Activated CD4-positive, alpha-beta T cell treated with anti-CD3 and anti-CD28 coated beads, Interleukin-2, amount 10 ng/mL, durations not matched to agents 7 days and 5 days (primary cell): Measurements from ENCODE around the gene SSH2. TPM values are rescaled to one million over a fixed set of nuclear protein-coding genes. Genes with fewer than 3 reads are reported as not detected.
"Not testable (repeated sequence)": the region's sequence is repeated elsewhere in the genome, so short reads cannot be mapped to it uniquely, and the experiment has no call there.

Experiments used
- CTCF ChIA-PET: fragments of 350-600 bp; sonication (Branson Sonifier 250); formaldehyde crosslinking; loops from one replicate; lab custom pipeline; 2021; ENCODE audit warnings: antibody characterized with exemption; lab: Charles Lee
- POLR2A ChIA-PET: fragments of 350-600 bp; sonication (Branson Sonifier 250); formaldehyde crosslinking; loops from one replicate; lab custom pipeline; 2021; ENCODE audit warnings: antibody characterized with exemption; lab: Charles Lee
- DNase-seq: peaks from one replicate; pipeline ENCODE4 v3.0.0-alpha.2; 2020
- H3K27ac Mint-ChIP-seq: one replicate; pipeline ENCODE4 v1.8.0; 2021; ENCODE audit warnings: mild to moderate bottlenecking, moderate library complexity, mixed read lengths
- H3K27me3 Mint-ChIP-seq: one replicate; pipeline ENCODE4 v1.8.0; 2021; ENCODE audit warnings: mixed read lengths
- H3K36me3 Mint-ChIP-seq: one replicate; pipeline ENCODE4 v1.8.0; 2021; ENCODE audit warnings: low read depth, mixed read lengths
- H3K4me1 Mint-ChIP-seq: one replicate; pipeline ENCODE4 v1.8.0; 2021; ENCODE audit warnings: mixed read lengths
- H3K4me3 Mint-ChIP-seq: one replicate; pipeline ENCODE4 v1.8.0; 2021; ENCODE audit warnings: mild to moderate bottlenecking, moderate library complexity, mixed read lengths
- H3K9me3 Mint-ChIP-seq: one replicate; pipeline ENCODE4 v1.8.0; 2021; ENCODE audit warnings: mixed read lengths
- total RNA-seq, 2 experiments: library from RNA; stranded (reverse); gene quantifications; one replicate each; pipeline ENCODE4 v1.2.3, GENCODE V29; 2021

The SSH2 gene
- total RNA-seq, 2 experiments from 2014 or later: 72.5 to 74.2 TPM

GRCh38 chr17:29864123-29864522 is 65.9 kb downstream of the SSH2 start:
- CTCF ChIA-PET: not testable (repeated sequence)

GRCh38 chr17:29862951-29863350 is 67.1 kb downstream of the SSH2 start:
- H3K9me3 Mint-ChIP-seq: peaks cover 5% of the 10 kb centered on the region
- CTCF ChIA-PET: no interaction called here
- H3K36me3 Mint-ChIP-seq: peaks cover 6% of the 10 kb centered on the region
- H3K27me3 Mint-ChIP-seq: no peaks in the 10 kb centered on the region
- H3K27ac Mint-ChIP-seq: no peak overlapping the region
- no peak overlapping the region for H3K4me3 Mint-ChIP-seq
- H3K4me1 Mint-ChIP-seq: peaks cover 10% of the 10 kb centered on the region
- POLR2A ChIA-PET: no interaction called here
- DNase-seq: no peak

More at GRCh38 chr17:29864123-29864522, 65.9 kb downstream of the SSH2 start:
- H3K36me3 Mint-ChIP-seq, DNase-seq, H3K4me3 Mint-ChIP-seq, POLR2A ChIA-PET, H3K27ac Mint-ChIP-seq, H3K9me3 Mint-ChIP-seq, H3K27me3 Mint-ChIP-seq: not testable (repeated sequence)
- peaks cover 12% of the 10 kb centered on the region for H3K4me1 Mint-ChIP-seq

GRCh38 chr17:29862127-29862526 is 67.9 kb downstream of the SSH2 start:
- Mint-ChIP-seq H3K27ac (no peak overlapping the region), H3K4me3 (no peak overlapping the region), H3K4me1 (peaks cover 5% of the 10 kb centered on the region), H3K9me3 (peaks cover 9% of the 10 kb centered on the region), H3K27me3 (no peaks in the 10 kb centered on the region), H3K36me3 (peaks cover 6% of the 10 kb centered on the region)
- DNase-seq: no peak
- CTCF ChIA-PET: interaction anchor here (1.1 kb wide), 1 partner anchor 10 kb away, joined by 4 read pairs; no protein-coding TSS in a partner anchor
- POLR2A ChIA-PET: no interaction called here

GRCh38 chr17:29859445-29859844 is 70.6 kb downstream of the SSH2 start:
- H3K36me3 Mint-ChIP-seq: peaks cover 12% of the 10 kb centered on the region
- H3K4me3 Mint-ChIP-seq, H3K27me3 Mint-ChIP-seq, CTCF ChIA-PET, POLR2A ChIA-PET, DNase-seq, H3K4me1 Mint-ChIP-seq, H3K27ac Mint-ChIP-seq: not testable (repeated sequence)
- peaks cover 13% of the 10 kb centered on the region for H3K9me3 Mint-ChIP-seq

GRCh38 chr17:29857823-29858222 is 72.2 kb downstream of the SSH2 start:
- Mint-ChIP-seq H3K4me3 (no peak overlapping the region), H3K36me3 (peaks cover 10% of the 10 kb centered on the region), H3K27ac (no peak overlapping the region), H3K27me3 (no peaks in the 10 kb centered on the region), H3K9me3 (peaks cover 13% of the 10 kb centered on the region), H3K4me1 (peaks cover 7% of the 10 kb centered on the region)
- POLR2A ChIA-PET: no interaction called here
- no peak for DNase-seq
- CTCF ChIA-PET: no interaction called here

GRCh38 chr17:29857105-29857504 is 72.9 kb downstream of the SSH2 start:
- H3K27ac Mint-ChIP-seq, H3K27me3 Mint-ChIP-seq, CTCF ChIA-PET, POLR2A ChIA-PET, H3K4me1 Mint-ChIP-seq, DNase-seq, H3K4me3 Mint-ChIP-seq: not testable (repeated sequence)
- Mint-ChIP-seq H3K36me3 (peaks cover 11% of the 10 kb centered on the region), H3K9me3 (peaks cover 13% of the 10 kb centered on the region)

- Mint-ChIP-seq H3K9me3 (peaks cover 13% of the 10 kb centered on the region), H3K36me3 (peaks cover 11% of the 10 kb centered on the region), H3K27ac (no peak overlapping the region), H3K4me1 (peaks cover 8% of the 10 kb centered on the region), H3K4me3 (no peak overlapping the region), H3K27me3 (no peaks in the 10 kb centered on the region)
- CTCF ChIA-PET: no interaction called here
- POLR2A ChIA-PET: no interaction called here
- DNase-seq: no peak
Observed at GRCh38 chr17:29855686-29856085, 74.3 kb downstream of the SSH2 start.

GRCh38 chr17:29848737-29849136 is 81.3 kb downstream of the SSH2 start:
- no peak overlapping the region for H3K4me3 Mint-ChIP-seq
- H3K27ac Mint-ChIP-seq: no peak overlapping the region
- POLR2A ChIA-PET: no interaction called here
- no peak for DNase-seq
- H3K4me1 Mint-ChIP-seq: peaks cover 1% of the 10 kb centered on the region
- peaks cover 2% of the 10 kb centered on the region for H3K36me3 Mint-ChIP-seq
- no peaks in the 10 kb centered on the region for H3K27me3 Mint-ChIP-seq
- H3K9me3 Mint-ChIP-seq: no peaks in the 10 kb centered on the region
- CTCF ChIA-PET: interaction anchor here (1.2 kb wide), 1 partner anchor 21 kb away, joined by 4 read pairs; no protein-coding TSS in a partner anchor

- Mint-ChIP-seq H3K27ac (no peak overlapping the region), H3K4me1 (peaks cover 1% of the 10 kb centered on the region), H3K4me3 (no peak overlapping the region), H3K9me3 (no peaks in the 10 kb centered on the region), H3K36me3 (peaks cover under 1% of the 10 kb centered on the region), H3K27me3 (no peaks in the 10 kb centered on the region)
- DNase-seq: no peak
- POLR2A ChIA-PET: no interaction called here
- CTCF ChIA-PET: interaction anchor here (0.5 to 1.7 kb wide), 2 partner anchors 19 to 1121 kb away, joined by 3 read pairs; no protein-coding TSS in a partner anchor
Observed at GRCh38 chr17:29847527-29848400, 82.3 kb downstream of the SSH2 start.

- POLR2A ChIA-PET: no interaction called here
- Mint-ChIP-seq H3K4me1 (no peaks in the 10 kb centered on the region), H3K36me3 (no peaks in the 10 kb centered on the region), H3K27me3 (no peaks in the 10 kb centered on the region), H3K27ac (no peak overlapping the region), H3K4me3 (no peak overlapping the region), H3K9me3 (no peaks in the 10 kb centered on the region)
- CTCF ChIA-PET: interaction anchor here (0.5 to 1.7 kb wide), 2 partner anchors 20 to 1121 kb away, joined by 3 read pairs; no protein-coding TSS in a partner anchor
- DNase-seq: no peak
Observed at GRCh38 chr17:29847118-29847517, 82.9 kb downstream of the SSH2 start.

GRCh38 chr17:29846298-29846697 is 83.7 kb downstream of the SSH2 start:
- no peak overlapping the region for H3K27ac Mint-ChIP-seq
- H3K27me3 Mint-ChIP-seq: no peaks in the 10 kb centered on the region
- CTCF ChIA-PET: interaction anchor here (1.7 kb wide), 1 partner anchor 20 kb away, joined by 3 read pairs; no protein-coding TSS in a partner anchor
- H3K9me3 Mint-ChIP-seq: no peaks in the 10 kb centered on the region
- DNase-seq: no peak
- H3K4me3 Mint-ChIP-seq: no peak overlapping the region
- POLR2A ChIA-PET: no interaction called here
- no peaks in the 10 kb centered on the region for H3K4me1 Mint-ChIP-seq
- H3K36me3 Mint-ChIP-seq: no peaks in the 10 kb centered on the region

- Mint-ChIP-seq H3K4me1 (no peaks in the 10 kb centered on the region), H3K9me3 (no peaks in the 10 kb centered on the region), H3K27ac (no peak overlapping the region), H3K4me3 (no peak overlapping the region), H3K27me3 (no peaks in the 10 kb centered on the region), H3K36me3 (no peaks in the 10 kb centered on the region)
- ChIA-PET CTCF (interaction anchor here (0.6 kb wide), 2 partner anchors 17 to 81 kb away, joined by 3 read pairs; no protein-coding TSS in a partner anchor), POLR2A (no interaction called here)
- no peak for DNase-seq
Observed at GRCh38 chr17:29844339-29845048, 85.5 kb downstream of the SSH2 start.

GRCh38 chr17:29840884-29841283 is 89.1 kb downstream of the SSH2 start:
- Mint-ChIP-seq H3K36me3 (no peaks in the 10 kb centered on the region), H3K4me3 (no peak overlapping the region), H3K4me1 (no peaks in the 10 kb centered on the region), H3K27ac (no peak overlapping the region), H3K9me3 (no peaks in the 10 kb centered on the region), H3K27me3 (no peaks in the 10 kb centered on the region)
- CTCF ChIA-PET: interaction anchor here (0.7 to 0.9 kb wide), 2 partner anchors 33 to 512 kb away, joined by 3 to 5 read pairs; no protein-coding TSS in a partner anchor
- POLR2A ChIA-PET: no interaction called here
- DNase-seq: no peak
